NCI-H146 (cell line): ENCODE measurements around the gene GLB1L2.

ENCODE experiments used
- DNase-seq: peaks from one replicate; lab custom pipeline; 2025; lab: John Stamatoyannopoulos, UW

Gene GLB1L2

GRCh38 chr11:134367781-134368180 lies 36.0 kb downstream of the GLB1L2 start:
- DNase-seq = no peak

GRCh38 chr11:134369656-134370525 lies 38.1 kb downstream of the GLB1L2 start:
- DNase-seq = no peak

- DNase-seq = no peak
These were observed 39.0 kb downstream of the GLB1L2 start for GRCh38 chr11:134370526-134371435.

GRCh38 chr11:134371436-134372185 lies 39.8 kb downstream of the GLB1L2 start:
- no peak for DNase-seq

GRCh38 chr11:134372536-134372935 lies 40.7 kb downstream of the GLB1L2 start:
- no peak for DNase-seq

DNA sequence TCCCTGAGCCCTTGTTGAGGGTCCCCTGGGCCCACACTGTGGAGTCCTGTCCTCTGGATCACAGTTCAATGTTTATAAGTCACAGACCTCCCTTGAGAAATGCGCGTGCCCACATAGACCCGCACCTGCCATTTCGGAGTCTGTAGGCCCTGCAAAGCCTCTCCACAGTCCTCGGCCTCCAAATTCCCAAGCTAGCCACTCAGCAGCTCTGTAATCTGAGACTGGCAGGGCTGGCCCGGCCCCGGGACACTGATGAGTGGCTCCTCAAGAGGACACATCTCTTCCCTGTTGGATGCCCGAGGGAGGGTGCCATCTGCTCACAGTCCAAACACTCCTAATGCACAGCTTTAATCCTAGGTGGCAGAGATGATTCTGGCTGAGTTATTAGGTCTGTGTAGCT lies 41.2 kb downstream of the GLB1L2 start:
- no peak for DNase-seq

- no peak for DNase-seq
These were observed 41.8 kb downstream of the GLB1L2 start for GRCh38 chr11:134373591-134374052.

- DNase-seq = no peak
These were observed 42.4 kb downstream of the GLB1L2 start for GRCh38 chr11:134374171-134374570.

GRCh38 chr11:134374891-134375550 lies 43.2 kb downstream of the GLB1L2 start:
- no peak for DNase-seq

DNA sequence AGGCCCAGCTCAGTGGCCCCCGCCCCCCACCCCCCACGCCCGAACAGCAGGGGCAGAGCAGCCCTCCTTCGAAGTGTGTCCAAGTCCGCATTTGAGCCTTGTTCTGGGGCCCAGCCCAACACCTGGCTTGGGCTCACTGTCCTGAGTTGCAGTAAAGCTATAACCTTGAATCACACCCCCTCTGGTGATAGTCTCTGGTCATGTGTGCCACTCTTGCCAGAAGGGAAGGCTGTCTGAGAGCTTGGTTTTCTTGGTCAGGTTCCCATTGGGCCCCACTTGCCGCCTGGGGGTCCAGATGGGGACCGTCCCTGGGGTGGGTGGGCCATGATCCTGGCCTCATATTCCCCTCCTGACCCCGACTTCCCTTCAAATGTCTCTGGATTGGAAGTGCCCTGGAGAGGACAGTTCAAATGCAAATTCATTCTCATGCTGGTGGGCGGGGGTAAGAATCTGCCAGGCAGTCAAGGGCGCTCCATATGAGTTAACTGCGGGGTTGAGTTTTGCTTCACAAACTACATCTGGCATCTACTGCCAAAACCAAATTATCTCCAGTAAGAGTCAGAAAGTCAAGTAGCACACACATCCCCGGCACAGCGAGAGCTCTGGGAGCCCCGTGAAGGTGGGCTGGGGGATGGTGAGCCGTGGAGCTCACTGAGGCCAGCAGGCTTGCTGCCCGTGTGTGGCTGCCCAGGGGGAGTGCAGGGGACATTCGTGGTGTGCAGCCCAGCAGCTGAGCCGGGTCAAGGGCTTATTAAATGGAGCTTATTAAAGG lies 44.5 kb downstream of the GLB1L2 start:
- no peak for DNase-seq

DNA sequence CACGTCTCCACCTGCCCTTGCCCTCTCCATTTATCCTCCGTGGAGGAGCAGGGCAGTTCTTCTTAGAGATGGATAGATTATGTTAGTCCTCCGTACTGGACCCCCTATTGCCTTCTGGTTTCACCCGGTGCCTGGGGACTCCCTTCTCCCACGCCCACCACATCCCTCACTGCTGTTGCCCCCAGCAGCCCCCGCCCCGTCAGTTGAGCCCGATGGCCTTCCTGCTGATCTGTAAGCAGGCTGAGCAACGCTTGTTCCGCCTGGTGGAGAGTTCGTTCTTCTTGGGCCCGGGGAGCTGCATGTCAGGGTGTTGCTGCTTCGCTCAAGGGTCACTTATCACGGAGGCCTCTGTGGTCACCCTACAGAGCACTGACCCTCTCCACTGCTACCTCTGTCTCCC lies 46.1 kb downstream of the GLB1L2 start:
- DNase-seq = no peak

- DNase-seq = no peak
These were observed 47.5 kb downstream of the GLB1L2 start for GRCh38 chr11:134379241-134379640.

DNA sequence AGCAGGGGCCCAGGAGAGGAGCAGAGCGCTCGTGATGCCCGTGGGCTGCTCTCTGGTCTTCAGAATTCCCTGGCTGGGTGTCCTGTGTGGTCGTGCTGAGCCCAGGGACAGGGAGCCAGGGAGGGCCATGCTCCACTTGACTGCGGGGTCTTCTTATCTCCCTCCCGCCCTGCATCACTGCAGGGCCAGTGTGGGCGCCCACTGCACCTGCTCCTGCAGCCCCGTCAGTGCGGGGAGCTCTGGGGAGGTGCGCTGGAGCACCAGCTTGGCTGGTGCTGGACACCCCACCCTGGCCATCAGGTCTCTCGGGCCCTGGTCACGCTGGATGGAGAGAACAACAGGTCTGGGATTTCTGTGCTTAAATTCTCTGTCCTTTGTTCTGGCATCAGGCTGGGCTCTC lies 48.4 kb downstream of the GLB1L2 start:
- DNase-seq = no peak

- DNase-seq = no peak
These were observed 49.0 kb downstream of the GLB1L2 start for GRCh38 chr11:134380785-134381184.

- DNase-seq = no peak
These were observed 50.5 kb downstream of the GLB1L2 start for GRCh38 chr11:134382257-134382656.

DNA sequence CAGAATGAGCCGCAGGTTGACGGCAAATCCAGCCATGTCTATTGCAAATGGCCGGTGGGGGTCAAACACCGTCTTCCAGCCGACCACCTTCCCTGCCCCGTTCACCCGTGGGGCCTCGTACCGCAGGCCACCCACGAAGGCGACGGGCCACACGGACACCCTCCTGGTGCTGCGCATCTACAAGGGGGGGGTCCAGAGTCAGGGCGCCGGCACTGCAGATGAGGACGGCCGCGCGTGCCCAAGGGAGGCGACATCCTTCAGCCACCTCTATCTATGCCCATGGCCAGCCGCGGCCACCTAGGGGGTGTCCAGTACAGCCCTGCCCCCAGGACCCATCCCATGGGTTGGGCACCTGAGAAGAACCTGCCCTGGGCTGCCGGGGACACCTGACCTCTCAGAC lies 51.0 kb downstream of the GLB1L2 start:
- DNase-seq = no peak

DNA sequence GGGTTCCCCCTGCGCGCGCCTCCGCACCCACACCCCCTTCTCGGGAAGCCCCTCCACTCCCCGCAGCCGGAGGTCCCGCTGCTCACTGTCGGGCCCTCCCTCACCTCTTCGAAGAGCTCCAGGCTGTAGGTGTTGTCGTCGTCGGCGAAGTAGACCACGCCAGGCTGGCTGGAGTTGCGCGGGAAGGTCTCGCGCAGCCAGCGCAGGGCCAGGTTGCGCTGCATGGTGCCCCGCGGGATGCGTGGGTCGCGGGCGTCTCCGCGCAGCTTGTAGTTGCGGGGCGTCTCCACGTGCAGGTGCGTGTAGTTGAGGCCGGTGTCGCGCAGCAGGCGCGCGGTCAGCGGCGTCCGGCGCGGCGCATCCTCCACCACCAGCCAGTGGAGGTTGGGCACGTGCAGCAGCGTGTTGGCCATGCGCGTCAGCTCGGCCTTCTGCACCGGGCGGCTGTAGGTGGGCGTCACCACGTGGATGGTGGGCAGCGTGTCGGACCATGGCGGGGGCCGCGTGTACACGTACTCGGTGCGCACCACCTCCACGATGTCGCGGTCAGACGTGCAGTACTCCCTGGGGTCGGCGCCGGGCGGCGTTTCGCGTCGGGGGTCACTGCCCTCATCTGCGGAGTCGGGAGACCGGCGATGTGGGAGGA lies 51.9 kb downstream of the GLB1L2 start:
- DNase-seq = no peak

- DNase-seq = no peak
These were observed 52.6 kb downstream of the GLB1L2 start for GRCh38 chr11:134384406-134384805.

- DNase-seq = no peak
These were observed 53.4 kb downstream of the GLB1L2 start for GRCh38 chr11:134385171-134385570.
